GM13977 (cell line): ENCODE data around the gene RDM1.

Source experiments
- DNase-seq: peaks from one replicate; pipeline ENCODE4 v3.0.0; 2012; ENCODE audit warnings: low spot score
- CTCF ChIP-seq: IDR thresholded peaks from 2 replicates; pipeline ENCODE4 v1.5.1; 2012; ENCODE audit warnings: mild to moderate bottlenecking, control low read depth; ENCODE audit not compliant: insufficient read depth; ENCODE audit errors: extremely low read depth, missing control alignments
- in situ Hi-C: fragments of 300-500 bp; cut with MboI; formaldehyde crosslinking; loops from one replicate; pipeline ENCODE4 v1.12.0; 2022; ENCODE audit warnings: low sequenced_read_pairs, low pct_unique_long_range_greater_than_20kb, mixed read lengths, inconsistent platforms; ENCODE audit not compliant: unreplicated experiment

The RDM1 gene

GRCh38 chr17:35875800-35876139 lies 54.8 kb downstream of the RDM1 start:
- in situ Hi-C loops: no loop called here
- no peak for DNase-seq
- no peak for TF ChIP-seq CTCF

- peak; percentile 29 for DNase-seq
- in situ Hi-C loops: no loop called here
- TF ChIP-seq CTCF: no peak
Measured at GRCh38 chr17:35875072-35875799, 55.3 kb downstream of the RDM1 start.

- in situ Hi-C loops: no loop called here
Measured at GRCh38 chr17:35872196-35872980, 58.2 kb downstream of the RDM1 start.

GRCh38 chr17:35870906-35871819 lies 59.4 kb downstream of the RDM1 start:
- no peak for DNase-seq
- no peak for TF ChIP-seq CTCF
- in situ Hi-C loops: no loop called here

More at GRCh38 chr17:35872196-35872980, 58.2 kb downstream of the RDM1 start:
- no peak for TF ChIP-seq CTCF
- no peak for DNase-seq

- in situ Hi-C loops: no loop called here
- no peak for DNase-seq
- TF ChIP-seq CTCF: no peak
Measured at GRCh38 chr17:35868737-35869136, 61.8 kb downstream of the RDM1 start, which contains the start of gene HEATR9. Gene HEATR9 (minus strand): TSS chr17:35868891. CDS start chr17:35868742, 149 bp downstream.
